Cardiac muscle cell (in vitro differentiated cells and primary cell): ENCODE data around the gene UNC5B. TPM values are rescaled to one million over a fixed set of nuclear protein-coding genes. Genes with fewer than 3 reads are reported as not detected.
A peak's percentile ranks its signal among the peaks of the same experiment; 100 is the strongest.

Experiments used
- DNase-seq, 2 donors: peaks; one replicate each; pipeline versions ENCODE4 v3.0.0 to v3.0.0-alpha.2; 2010 to 2017; ENCODE audit warnings: low read depth in 1 of 2, low spot score in 1 of 2
- H3K27ac ChIP-seq: fragments of 200-600 bp; sonication (generic); 2 replicates; pipeline ENCODE4 v1.5.1; 2016
- H3K27me3 ChIP-seq: fragments of 200-600 bp; sonication (generic); 2 replicates; pipeline ENCODE4 v1.6.0; 2016; ENCODE audit warnings: control low read depth
- H3K36me3 ChIP-seq: fragments of 200-600 bp; sonication (generic); 2 replicates; pipeline ENCODE4 v1.5.1; 2016; ENCODE audit warnings: control low read depth
- H3K4me1 ChIP-seq: fragments of 200-600 bp; sonication (generic); 2 replicates; pipeline ENCODE4 v1.8.1; 2017; ENCODE audit warnings: low read depth, mild to moderate bottlenecking, mixed run types
- H3K4me3 ChIP-seq: fragments of 200-600 bp; sonication (generic); 2 replicates; pipeline ENCODE4 v1.5.1; 2016; ENCODE audit warnings: mild to moderate bottlenecking
- H3K9me3 ChIP-seq: fragments of 200-600 bp; sonication (generic); 2 replicates; pipeline ENCODE4 v1.5.1; 2017; ENCODE audit warnings: low read depth, mild to moderate bottlenecking, control low read depth
- polyA plus RNA-seq: library from polyadenylated mRNA; unstranded; fragments of >200 nt; fragmentation: Nextera tagmentation; extraction: Ambion mirVana; gene quantifications from 2 replicates; pipeline ENCODE4 v1.2.1, GENCODE V29; 2016
- total RNA-seq: library from RNA; depleted of rRNA; stranded (reverse); fragments of >200 nt; gene quantifications from 2 replicates; pipeline ENCODE4 v1.2.3, GENCODE V29; 2016
- TF ChIP-seq, protein P1 (sequence below): IDR thresholded peaks from 2 replicates; pipeline ENCODE4 v1.5.1; 2012; ENCODE audit warnings: low read depth, mild to moderate bottlenecking, low read length

The UNC5B gene
- total and polyA plus RNA-seq, 2 experiments from 2014 or later: 73.3 to 172 TPM

DNA sequence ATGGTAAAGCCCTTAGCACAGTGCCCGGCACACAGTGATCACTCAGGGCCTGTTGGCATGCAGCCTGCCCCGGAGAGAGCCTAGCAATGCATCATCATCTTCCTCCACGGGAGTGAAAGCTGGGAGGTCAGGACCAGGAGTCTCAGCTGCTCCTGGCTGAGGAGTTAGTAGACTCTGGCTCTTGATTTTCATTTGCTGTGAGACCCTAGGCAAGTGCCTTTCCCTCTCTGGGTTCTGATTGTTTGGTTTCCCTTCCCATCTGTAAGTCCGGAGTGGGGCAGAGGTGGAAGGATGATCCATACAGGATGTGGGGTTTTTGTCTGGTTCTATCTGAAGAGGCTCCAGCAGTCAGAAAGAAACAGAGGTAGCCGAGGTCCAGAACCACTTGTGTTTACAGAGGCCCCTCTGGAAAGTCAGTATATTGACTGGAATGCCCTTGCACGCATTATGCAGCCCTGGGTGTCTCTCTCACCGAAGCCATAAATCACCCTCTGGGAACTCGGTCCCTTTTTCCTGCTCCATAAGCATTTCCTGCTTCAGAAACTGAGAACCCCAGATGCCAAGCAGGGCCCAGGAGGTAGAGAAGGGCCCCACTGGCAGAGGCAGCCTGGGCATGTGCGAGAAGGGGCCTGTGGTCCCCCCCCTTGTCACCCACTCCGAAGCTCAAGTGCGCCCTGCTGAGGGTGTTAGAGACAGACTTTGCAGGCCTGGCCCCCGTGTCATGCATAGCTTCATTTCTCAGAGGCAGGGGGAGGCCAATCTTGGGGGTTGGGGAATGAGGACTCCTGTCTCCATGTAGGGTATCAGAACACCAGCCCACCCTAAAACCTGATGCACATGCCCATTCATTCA is 8.5 kb downstream of the UNC5B start:
- peaks cover 68% of the 10 kb centered on the region for H3K4me1 ChIP-seq
- TF ChIP-seq, protein P1, sequence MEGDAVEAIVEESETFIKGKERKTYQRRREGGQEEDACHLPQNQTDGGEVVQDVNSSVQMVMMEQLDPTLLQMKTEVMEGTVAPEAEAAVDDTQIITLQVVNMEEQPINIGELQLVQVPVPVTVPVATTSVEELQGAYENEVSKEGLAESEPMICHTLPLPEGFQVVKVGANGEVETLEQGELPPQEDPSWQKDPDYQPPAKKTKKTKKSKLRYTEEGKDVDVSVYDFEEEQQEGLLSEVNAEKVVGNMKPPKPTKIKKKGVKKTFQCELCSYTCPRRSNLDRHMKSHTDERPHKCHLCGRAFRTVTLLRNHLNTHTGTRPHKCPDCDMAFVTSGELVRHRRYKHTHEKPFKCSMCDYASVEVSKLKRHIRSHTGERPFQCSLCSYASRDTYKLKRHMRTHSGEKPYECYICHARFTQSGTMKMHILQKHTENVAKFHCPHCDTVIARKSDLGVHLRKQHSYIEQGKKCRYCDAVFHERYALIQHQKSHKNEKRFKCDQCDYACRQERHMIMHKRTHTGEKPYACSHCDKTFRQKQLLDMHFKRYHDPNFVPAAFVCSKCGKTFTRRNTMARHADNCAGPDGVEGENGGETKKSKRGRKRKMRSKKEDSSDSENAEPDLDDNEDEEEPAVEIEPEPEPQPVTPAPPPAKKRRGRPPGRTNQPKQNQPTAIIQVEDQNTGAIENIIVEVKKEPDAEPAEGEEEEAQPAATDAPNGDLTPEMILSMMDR: no peak

DNA sequence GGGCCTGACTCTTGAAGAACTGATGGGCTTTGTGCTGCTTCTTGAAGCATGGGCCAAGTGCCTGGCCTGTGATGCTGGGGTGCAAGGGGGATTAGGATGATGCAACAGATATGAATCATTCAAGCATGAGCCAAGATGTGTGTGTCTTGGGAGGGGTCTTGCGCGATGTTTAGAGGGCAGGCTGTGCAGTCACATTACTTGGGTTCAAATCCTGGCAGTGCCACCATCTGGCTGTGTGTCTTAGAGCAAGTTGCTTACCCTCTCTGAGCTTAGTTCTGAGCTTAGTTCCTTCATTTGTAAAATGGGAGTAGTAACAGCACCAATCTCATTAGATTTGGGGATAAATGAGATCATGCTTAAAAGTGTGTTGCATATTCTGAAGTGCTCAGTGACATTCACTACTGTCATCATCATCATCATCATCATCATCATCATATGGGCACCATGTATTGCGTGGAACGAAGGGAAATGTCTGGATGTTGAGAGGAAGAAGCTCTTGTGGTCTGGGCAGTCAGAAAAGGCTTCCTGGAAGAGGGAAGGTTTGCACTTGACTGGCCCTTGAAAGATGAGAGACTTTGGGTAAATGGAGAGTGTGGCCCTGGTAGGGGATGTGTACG is 9.3 kb downstream of the UNC5B start:
- H3K27ac ChIP-seq: peak overlapping the region; percentile 86
- TF ChIP-seq, protein P1: no peak
- no peak overlapping the region for H3K4me3 ChIP-seq
- H3K36me3 ChIP-seq: no peaks in the 10 kb centered on the region
- DNase-seq: no peak
- H3K4me1 ChIP-seq: peaks cover 61% of the 10 kb centered on the region
- no peaks in the 10 kb centered on the region for H3K27me3 ChIP-seq
- H3K9me3 ChIP-seq: no peaks in the 10 kb centered on the region

More for the DNA sequence above, 8.5 kb downstream of the UNC5B start:
- Histone ChIP-seq H3K4me3 (no peak overlapping the region), H3K9me3 (no peaks in the 10 kb centered on the region), H3K36me3 (no peaks in the 10 kb centered on the region), H3K27ac (peak overlapping the region; percentile 86), H3K27me3 (no peaks in the 10 kb centered on the region)
- no peak for DNase-seq

DNA sequence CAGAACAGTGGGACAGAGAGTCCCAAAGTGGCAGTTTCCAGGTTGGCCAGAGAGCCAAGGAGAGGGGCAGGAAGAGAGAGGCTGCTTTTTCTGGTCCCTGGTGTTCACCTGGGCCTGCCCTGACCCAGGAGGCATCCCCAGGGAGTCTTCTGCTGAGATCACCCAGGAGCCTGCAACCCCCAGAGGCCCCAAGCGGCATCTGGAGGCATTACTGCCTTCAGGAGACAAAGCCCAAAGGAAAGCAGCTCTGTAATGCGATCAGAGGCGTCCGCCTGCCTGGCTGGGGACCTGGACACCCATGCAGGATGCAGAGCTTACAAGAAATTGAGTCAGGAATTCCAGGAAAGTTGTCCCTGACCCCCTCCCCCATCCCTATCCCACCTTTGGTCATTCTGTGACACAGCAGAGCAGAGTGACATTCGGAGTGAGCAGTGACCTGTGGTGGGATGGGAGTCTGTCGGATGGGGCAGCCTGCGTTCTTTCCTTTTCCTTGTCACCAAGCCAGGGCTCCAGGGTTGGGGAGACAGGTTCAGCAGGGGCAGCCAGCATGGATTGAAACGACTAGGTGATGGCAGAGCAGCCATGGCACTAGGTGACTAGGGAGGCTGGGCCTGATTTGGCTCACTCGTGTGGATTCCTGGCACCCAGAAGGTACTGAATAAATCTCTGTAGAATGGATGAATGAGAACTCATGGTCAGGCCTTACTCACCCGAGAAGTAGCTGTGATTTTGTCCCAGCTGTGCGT is 10.4 kb downstream of the UNC5B start:
- peaks cover 62% of the 10 kb centered on the region for H3K4me1 ChIP-seq
- no peak for DNase-seq
- TF ChIP-seq, protein P1: no peak
- no peaks in the 10 kb centered on the region for H3K36me3 ChIP-seq
- H3K9me3 ChIP-seq: no peaks in the 10 kb centered on the region
- H3K4me3 ChIP-seq: no peak overlapping the region
- H3K27ac ChIP-seq: peak overlapping the region; percentile 86
- H3K27me3 ChIP-seq: no peaks in the 10 kb centered on the region

DNA sequence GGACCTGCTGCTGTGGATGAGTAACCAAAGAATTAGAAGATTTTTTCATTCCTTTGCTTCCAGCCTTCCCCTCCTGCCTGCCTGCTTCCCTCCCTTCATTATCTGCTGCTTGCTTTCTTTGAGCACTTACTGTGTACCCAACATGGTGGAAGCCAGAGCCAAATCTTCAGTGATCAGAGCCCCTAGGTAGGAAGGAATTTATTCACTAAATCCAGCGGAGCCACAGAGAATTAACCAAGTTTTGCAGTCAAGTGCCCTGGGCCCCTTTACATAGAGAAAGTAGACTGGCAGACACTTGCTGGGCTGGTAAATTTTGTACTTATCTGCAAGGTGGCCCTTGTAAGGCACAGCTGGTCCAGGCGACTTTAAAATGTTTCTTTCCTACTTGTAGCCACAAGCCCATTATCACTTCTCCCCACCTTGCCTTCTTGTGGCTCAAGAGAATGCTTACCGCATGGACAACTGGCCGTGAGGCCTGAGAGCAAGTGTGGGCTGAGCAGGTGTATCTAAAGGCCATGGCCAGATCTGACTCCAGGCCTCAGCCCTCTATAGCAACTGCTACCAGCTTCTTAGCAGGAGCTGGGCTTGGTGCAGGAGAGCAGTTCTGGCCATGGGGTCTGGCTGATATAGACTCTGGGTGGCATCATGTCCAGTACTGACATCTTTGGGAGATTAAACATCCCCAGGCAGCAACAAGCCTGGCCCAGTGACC is 11.1 kb downstream of the UNC5B start:
- no peaks in the 10 kb centered on the region for H3K36me3 ChIP-seq
- peak overlapping the region; percentile 86 for H3K27ac ChIP-seq
- DNase-seq: no peak
- TF ChIP-seq, protein P1: no peak
- H3K4me3 ChIP-seq: no peak overlapping the region
- H3K27me3 ChIP-seq: no peaks in the 10 kb centered on the region
- no peaks in the 10 kb centered on the region for H3K9me3 ChIP-seq
- peaks cover 63% of the 10 kb centered on the region for H3K4me1 ChIP-seq
